ENCODE measurements around the gene WNT7B.

WNT7B gene

DNA sequence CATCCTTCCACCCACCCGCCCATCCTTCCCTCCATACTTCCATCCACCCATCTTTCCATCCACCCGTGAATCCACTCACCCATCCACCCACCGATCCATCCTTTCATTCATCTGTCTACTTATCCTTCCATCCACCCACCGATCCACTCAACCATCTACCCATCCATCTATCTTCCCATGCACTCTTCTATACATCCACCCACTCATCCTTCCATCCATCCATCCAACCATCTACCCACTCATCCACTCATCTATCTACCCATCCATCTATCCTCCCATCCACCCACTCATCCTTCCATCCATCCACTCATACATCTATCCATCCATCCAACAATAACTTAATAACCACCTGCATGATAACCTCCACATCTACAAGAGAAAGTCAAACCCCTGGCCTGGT is 47.3 kb downstream of the WNT7B start:
- H3K4me3 ChIP-seq (ENCODE audit: low read length), result no peak overlapping the region
- no peak for DNase-seq (ENCODE audit: low read depth)
- TF ChIP-seq, protein P1, sequence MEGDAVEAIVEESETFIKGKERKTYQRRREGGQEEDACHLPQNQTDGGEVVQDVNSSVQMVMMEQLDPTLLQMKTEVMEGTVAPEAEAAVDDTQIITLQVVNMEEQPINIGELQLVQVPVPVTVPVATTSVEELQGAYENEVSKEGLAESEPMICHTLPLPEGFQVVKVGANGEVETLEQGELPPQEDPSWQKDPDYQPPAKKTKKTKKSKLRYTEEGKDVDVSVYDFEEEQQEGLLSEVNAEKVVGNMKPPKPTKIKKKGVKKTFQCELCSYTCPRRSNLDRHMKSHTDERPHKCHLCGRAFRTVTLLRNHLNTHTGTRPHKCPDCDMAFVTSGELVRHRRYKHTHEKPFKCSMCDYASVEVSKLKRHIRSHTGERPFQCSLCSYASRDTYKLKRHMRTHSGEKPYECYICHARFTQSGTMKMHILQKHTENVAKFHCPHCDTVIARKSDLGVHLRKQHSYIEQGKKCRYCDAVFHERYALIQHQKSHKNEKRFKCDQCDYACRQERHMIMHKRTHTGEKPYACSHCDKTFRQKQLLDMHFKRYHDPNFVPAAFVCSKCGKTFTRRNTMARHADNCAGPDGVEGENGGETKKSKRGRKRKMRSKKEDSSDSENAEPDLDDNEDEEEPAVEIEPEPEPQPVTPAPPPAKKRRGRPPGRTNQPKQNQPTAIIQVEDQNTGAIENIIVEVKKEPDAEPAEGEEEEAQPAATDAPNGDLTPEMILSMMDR (IDR thresholded peaks at IDR 0.05; ENCODE audit: insufficient read depth, low read depth, low read length, missing control alignments), result no peak

DNA sequence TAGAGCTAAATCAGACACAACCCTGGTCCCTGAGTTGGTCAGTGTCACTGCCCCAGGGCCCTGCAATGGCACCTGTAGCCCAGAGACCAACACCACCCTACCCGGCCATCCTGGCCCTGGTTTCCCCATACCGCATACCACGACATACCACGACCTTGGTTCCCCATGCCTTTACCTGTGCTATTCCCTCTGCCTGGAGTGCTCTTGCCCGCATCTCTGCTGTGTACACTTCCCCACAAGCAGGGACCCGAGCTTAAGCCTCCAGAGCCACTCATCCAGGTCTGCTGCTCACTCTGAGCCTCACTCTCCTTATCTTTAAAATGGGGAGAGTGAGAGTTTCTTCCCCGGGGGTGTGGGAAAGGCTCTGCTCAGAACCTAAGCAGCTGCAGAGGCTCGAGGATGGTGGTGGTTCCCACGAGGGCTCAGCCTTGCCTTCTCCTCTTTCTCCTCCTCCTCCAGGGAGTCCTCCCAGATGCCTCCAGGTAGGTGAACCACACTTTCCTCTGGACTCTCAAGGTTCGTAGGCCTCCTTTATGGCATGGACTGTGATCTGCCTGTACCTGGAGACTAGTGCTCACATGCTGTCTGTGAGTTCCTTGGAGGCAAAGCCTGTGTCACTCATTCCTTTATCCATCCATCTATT is 48.1 kb downstream of the WNT7B start:
- no peak overlapping the region for H3K4me3 ChIP-seq (ENCODE audit: low read length)
- DNase-seq (ENCODE audit: low read depth), result no peak
- TF ChIP-seq, protein P1 (IDR thresholded peaks at IDR 0.05; ENCODE audit: insufficient read depth, low read depth, low read length, missing control alignments), result no peak

DNA sequence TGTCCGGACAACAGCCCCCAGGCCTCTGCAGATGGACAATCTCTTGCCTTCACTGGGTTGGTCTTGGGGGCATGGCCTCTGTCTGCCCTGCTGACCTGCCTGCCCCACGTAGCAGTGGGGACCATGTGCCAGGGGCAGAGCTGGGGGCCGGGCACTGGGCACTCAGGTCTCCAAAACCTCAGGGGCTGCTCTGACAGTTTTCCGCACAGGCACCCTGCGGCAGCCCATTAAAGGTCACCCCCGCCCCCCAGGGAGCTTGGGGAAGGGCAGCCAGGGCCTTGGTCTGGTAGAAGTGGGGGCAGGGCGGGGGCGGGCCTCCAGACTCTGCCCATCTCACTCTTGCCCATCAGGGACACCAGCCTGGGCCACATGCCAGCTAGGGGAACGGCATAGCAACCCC is 49.9 kb downstream of the WNT7B start:
- no peak overlapping the region for H3K4me3 ChIP-seq (ENCODE audit: low read length)
- TF ChIP-seq, protein P1 (IDR thresholded peaks at IDR 0.05; ENCODE audit: insufficient read depth, low read depth, low read length, missing control alignments), result no peak
- no peak for DNase-seq (ENCODE audit: low read depth)

DNA sequence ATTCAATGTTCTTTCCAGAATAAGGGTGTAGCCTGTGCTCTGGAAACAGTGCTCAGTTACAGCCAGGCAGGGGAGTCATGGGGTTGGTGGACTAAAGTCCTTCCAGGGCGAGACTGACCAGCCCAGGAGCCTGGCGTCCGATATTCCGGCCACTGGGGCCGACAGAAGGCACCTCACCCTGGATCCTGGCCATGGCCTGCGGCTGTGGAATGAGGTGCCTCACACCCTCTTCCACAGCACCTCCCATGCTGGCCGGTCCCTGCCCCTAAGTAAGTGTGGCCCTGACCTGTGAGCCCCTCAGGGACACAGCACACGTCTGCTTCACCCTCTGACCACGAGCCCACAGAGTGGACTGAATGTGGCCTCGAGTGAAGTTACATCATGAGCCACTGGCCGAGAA is 50.5 kb downstream of the WNT7B start:
- H3K4me3 ChIP-seq (ENCODE audit: low read length), result no peak overlapping the region
- DNase-seq (ENCODE audit: low read depth), result no peak
- TF ChIP-seq, protein P1 (IDR thresholded peaks at IDR 0.05; ENCODE audit: insufficient read depth, low read depth, low read length, missing control alignments), result no peak

DNA sequence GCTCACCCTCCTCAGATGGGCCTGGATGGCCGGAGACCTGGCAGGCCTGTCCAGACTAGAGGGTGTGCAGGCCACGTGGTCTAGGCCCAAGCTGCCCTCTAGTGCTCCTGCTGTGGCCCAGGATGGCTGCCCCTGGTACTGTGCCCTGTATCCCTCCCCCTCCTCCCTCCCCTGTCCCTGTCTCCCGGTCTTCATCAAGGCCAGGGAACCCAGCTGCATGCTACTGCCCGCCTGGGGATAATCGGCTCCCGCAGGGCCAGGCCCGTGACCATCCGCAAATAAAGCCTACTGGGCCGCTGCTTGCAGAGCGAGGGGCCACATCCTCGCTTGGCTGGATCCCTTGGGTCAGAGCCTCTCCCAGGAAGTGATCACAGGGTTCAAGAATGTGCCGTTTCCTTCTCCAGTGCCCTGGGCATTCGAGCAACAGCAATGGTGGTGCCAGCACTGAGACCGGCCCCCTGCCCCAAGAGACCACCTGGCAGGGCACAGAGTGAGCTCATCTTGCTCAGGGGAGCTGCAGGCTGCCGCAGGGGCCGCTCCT is 51.1 kb downstream of the WNT7B start:
- H3K4me3 ChIP-seq (ENCODE audit: low read length), result no peak overlapping the region
- peak; percentile 62 for DNase-seq (ENCODE audit: low read depth)
- TF ChIP-seq, protein P1 (IDR thresholded peaks at IDR 0.05; ENCODE audit: insufficient read depth, low read depth, low read length, missing control alignments), result no peak

DNA sequence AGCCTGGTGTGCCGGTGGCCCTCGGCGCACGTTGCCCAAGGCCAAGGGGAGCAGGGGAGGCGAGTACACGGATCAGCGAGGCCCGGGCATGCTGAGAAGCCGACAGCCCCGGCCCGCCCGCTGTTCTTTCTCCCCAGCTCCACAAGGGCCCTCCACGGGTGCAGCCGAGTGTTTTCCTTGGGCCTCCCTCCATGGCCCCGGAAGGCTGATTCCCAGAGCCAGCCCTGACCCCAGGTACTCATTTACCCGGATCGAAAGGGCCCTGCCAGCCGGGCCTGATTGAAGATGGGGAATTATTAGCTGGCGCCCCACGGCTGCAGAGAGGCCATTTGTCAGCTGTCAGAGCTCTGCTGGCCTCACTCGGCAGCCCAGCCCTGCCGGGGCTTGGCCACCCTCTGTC is 53.1 kb downstream of the WNT7B start:
- no peak overlapping the region for H3K4me3 ChIP-seq (ENCODE audit: low read length)
- DNase-seq (ENCODE audit: low read depth), result no peak
- TF ChIP-seq, protein P1 (IDR thresholded peaks at IDR 0.05; ENCODE audit: insufficient read depth, low read depth, low read length, missing control alignments), result no peak

DNA sequence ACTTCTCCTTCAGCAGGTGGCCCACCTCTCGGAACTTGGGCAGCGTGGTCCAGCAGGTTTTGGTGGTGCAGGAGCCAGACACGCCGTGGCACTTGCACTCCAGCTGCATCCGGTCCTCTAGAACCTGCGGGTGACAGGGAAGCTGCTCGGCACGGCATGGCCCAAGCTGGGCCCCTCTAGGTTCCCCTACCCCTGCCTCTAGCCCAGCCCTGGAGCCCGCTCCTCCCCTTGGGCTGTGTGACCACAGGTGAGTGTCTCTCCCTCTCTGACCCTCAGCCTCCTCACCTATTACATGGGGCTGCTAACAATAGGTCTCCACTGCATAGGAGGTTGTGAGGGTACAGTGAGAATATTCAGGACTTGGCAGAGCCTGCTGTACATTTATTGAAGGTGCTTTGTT is 53.8 kb downstream of the WNT7B start:
- no peak overlapping the region for H3K4me3 ChIP-seq (ENCODE audit: low read length)
- DNase-seq (ENCODE audit: low read depth), result no peak
- TF ChIP-seq, protein P1 (IDR thresholded peaks at IDR 0.05; ENCODE audit: insufficient read depth, low read depth, low read length, missing control alignments), result no peak

Data from epithelial cell of esophagus (primary cell).